ENCODE measurements around the gene RCOR3. TPM values are rescaled to one million over a fixed set of nuclear protein-coding genes. Genes with fewer than 3 reads are reported as not detected.

The RCOR3 gene
- total RNA-seq, 2 donors from 2014 or later = 34.7 to 37.8 TPM

- Histone ChIP-seq H3K4me1 (peaks cover 27% of the 10 kb centered on the region), H3K27ac (no peak overlapping the region), H3K27me3 (no peaks in the 10 kb centered on the region), H3K9me3 (no peaks in the 10 kb centered on the region), H3K4me3 (no peak overlapping the region), H3K9ac (ENCODE audit: low read depth in 2 of 2, low read length in 2 of 2) (peak overlapping the region in 1 of 2 donors; percentile 36), H3K36me3 (no peaks in the 10 kb centered on the region)
- intact Hi-C loops (cut with DNase I) = no loop called here
- TF ChIP-seq CTCF (IDR thresholded peaks at IDR 0.05) = no peak
- peak; percentile 65 for DNase-seq
Observed at GRCh38 chr1:211339631-211340041, 80.5 kb downstream of the RCOR3 start.

GRCh38 chr1:211340622-211341507 lies 81.7 kb downstream of the RCOR3 start:
- Histone ChIP-seq H3K9ac (ENCODE audit: low read depth in 2 of 2, low read length in 2 of 2) (no peak overlapping the region), H3K4me3 (no peak overlapping the region), H3K9me3 (no peaks in the 10 kb centered on the region), H3K4me1 (peaks cover 21% of the 10 kb centered on the region), H3K36me3 (no peaks in the 10 kb centered on the region), H3K27ac (no peak overlapping the region), H3K27me3 (no peaks in the 10 kb centered on the region)
- DNase-seq = peak; percentile 65
- intact Hi-C loops (cut with DNase I) = no loop called here
- no peak for TF ChIP-seq CTCF (IDR thresholded peaks at IDR 0.05)

GRCh38 chr1:211341999-211342398 lies 82.8 kb downstream of the RCOR3 start:
- Histone ChIP-seq H3K9me3 (no peaks in the 10 kb centered on the region), H3K4me1 (peaks cover 14% of the 10 kb centered on the region), H3K4me3 (no peak overlapping the region), H3K36me3 (no peaks in the 10 kb centered on the region), H3K27ac (no peak overlapping the region), H3K27me3 (no peaks in the 10 kb centered on the region), H3K9ac (ENCODE audit: low read depth in 2 of 2, low read length in 2 of 2) (no peak overlapping the region)
- DNase-seq = no peak
- intact Hi-C loops (cut with DNase I) = no loop called here
- TF ChIP-seq CTCF (IDR thresholded peaks at IDR 0.05) = no peak

- no peak overlapping the region for H3K4me3 ChIP-seq
- H3K9ac ChIP-seq (ENCODE audit: low read depth in 2 of 2, low read length in 2 of 2) = no peak overlapping the region
- no peak for TF ChIP-seq CTCF (IDR thresholded peaks at IDR 0.05)
- no peaks in the 10 kb centered on the region for H3K9me3 ChIP-seq
- peaks cover 9% of the 10 kb centered on the region for H3K4me1 ChIP-seq
- no peak for DNase-seq
- H3K27ac ChIP-seq = no peak overlapping the region
- no peaks in the 10 kb centered on the region for H3K36me3 ChIP-seq
- no peaks in the 10 kb centered on the region for H3K27me3 ChIP-seq
- intact Hi-C loops (cut with DNase I) = no loop called here
Observed at GRCh38 chr1:211343607-211344006, 84.4 kb downstream of the RCOR3 start.

- no peak for TF ChIP-seq CTCF (IDR thresholded peaks at IDR 0.05)
- Histone ChIP-seq H3K36me3 (no peaks in the 10 kb centered on the region), H3K27me3 (no peaks in the 10 kb centered on the region), H3K9ac (ENCODE audit: low read depth in 2 of 2, low read length in 2 of 2) (no peak overlapping the region), H3K27ac (no peak overlapping the region), H3K4me1 (peaks cover 9% of the 10 kb centered on the region), H3K4me3 (no peak overlapping the region), H3K9me3 (no peaks in the 10 kb centered on the region)
- DNase-seq = no peak
- intact Hi-C loops (cut with DNase I) = no loop called here
Observed at GRCh38 chr1:211344152-211344618, 85.0 kb downstream of the RCOR3 start.
